Measurements from ENCODE around the gene LRR1.
A peak's percentile ranks its signal among the peaks of the same experiment; 100 is the strongest.
"Not testable (repeated sequence)": the region's sequence is repeated elsewhere in the genome, so short reads cannot be mapped to it uniquely, and the experiment has no call there.

LRR1 gene

DNA sequence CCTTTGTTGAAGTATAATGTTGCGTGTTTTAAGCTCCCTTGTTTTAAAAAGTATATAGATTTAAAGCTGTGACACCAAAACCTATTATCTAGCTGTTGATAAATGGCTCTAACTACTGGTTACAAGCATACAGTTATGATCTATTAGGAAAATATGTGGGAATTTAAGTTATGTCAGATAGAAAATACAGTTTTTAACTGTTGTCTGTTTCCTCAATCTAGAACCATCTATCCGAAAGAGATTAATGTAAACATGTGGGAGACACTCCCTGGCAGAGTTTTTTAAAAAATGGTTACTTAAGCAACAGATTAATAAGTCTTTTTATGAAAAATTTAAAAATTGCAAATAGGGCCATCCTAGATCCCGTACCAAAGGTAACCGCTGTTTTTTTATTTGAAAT lies 13.5 kb downstream of the LRR1 start:
- H3K36me3 Mint-ChIP-seq (ENCODE audit: low read depth), result peaks cover 83% of the 10 kb centered on the region
- H3K27me3 Mint-ChIP-seq, result no peaks in the 10 kb centered on the region
- H3K9me3 Mint-ChIP-seq, result no peaks in the 10 kb centered on the region
- DNase-seq, result no peak
- H3K4me1 Mint-ChIP-seq (ENCODE audit: low read depth), result peaks cover 22% of the 10 kb centered on the region
- H3K27ac Mint-ChIP-seq, result no peak overlapping the region
- H3K4me3 Mint-ChIP-seq, result no peak overlapping the region

GRCh38 chr14:49612671-49613070 lies 13.9 kb downstream of the LRR1 start:
- Mint-ChIP-seq H3K4me1 (ENCODE audit: low read depth) (peaks cover 26% of the 10 kb centered on the region), H3K4me3 (no peak overlapping the region), H3K9me3 (no peaks in the 10 kb centered on the region), H3K36me3 (ENCODE audit: low read depth) (peaks cover 83% of the 10 kb centered on the region), H3K27me3 (no peaks in the 10 kb centered on the region), H3K27ac (no peak overlapping the region)
- no peak for DNase-seq

- Mint-ChIP-seq H3K9me3 (no peaks in the 10 kb centered on the region), H3K36me3 (ENCODE audit: low read depth) (peaks cover 87% of the 10 kb centered on the region), H3K4me3 (no peak overlapping the region), H3K4me1 (ENCODE audit: low read depth) (peaks cover 36% of the 10 kb centered on the region), H3K27ac (no peak overlapping the region), H3K27me3 (no peaks in the 10 kb centered on the region)
- no peak for DNase-seq
Observed at GRCh38 chr14:49614196-49614595, 15.5 kb downstream of the LRR1 start.

GRCh38 chr14:49615776-49616175 lies 17.0 kb downstream of the LRR1 start:
- Mint-ChIP-seq H3K4me1 (ENCODE audit: low read depth) (peaks cover 39% of the 10 kb centered on the region), H3K27ac (peak overlapping the region; percentile 68), H3K27me3 (no peaks in the 10 kb centered on the region), H3K36me3 (ENCODE audit: low read depth) (peaks cover 88% of the 10 kb centered on the region), H3K4me3 (no peak overlapping the region), H3K9me3 (no peaks in the 10 kb centered on the region)
- DNase-seq, result no peak

- Mint-ChIP-seq H3K9me3 (no peaks in the 10 kb centered on the region), H3K36me3 (ENCODE audit: low read depth) (peaks cover 87% of the 10 kb centered on the region), H3K27ac (peak overlapping the region; percentile 99), H3K4me1 (ENCODE audit: low read depth) (peaks cover 46% of the 10 kb centered on the region), H3K27me3 (no peaks in the 10 kb centered on the region), H3K4me3 (peak overlapping the region; percentile 99)
- DNase-seq, result no peak
Observed at GRCh38 chr14:49617852-49618519, 19.2 kb downstream of the LRR1 start.

DNA sequence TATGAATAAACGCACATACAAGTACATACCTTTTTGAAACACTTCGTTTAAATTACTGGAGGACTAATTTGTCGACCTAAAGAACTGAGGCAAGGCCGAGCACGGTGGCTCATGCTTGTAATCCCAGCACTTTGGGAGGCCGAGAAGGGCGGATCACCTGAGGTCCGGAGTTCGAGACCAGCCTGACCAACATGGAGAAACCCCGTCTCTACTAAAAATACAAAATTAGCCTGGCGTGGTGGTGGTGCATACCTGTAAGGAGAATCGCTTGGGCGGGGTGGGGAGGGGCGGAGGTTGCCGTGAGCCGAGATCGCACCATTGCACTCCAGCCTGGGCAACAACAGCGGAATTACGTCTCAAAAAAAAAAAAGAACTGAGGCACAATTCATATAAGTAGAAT lies 20.5 kb downstream of the LRR1 start:
- H3K27me3 Mint-ChIP-seq, H3K9me3 Mint-ChIP-seq, DNase-seq: not testable (repeated sequence)
- Mint-ChIP-seq H3K4me1 (ENCODE audit: low read depth) (peaks cover 59% of the 10 kb centered on the region), H3K27ac (peak overlapping the region; percentile 99), H3K36me3 (ENCODE audit: low read depth) (peaks cover 94% of the 10 kb centered on the region), H3K4me3 (peak overlapping the region; percentile 99)

GRCh38 chr14:49619730-49620129 lies 21.0 kb downstream of the LRR1 start:
- Mint-ChIP-seq H3K4me3 (peak overlapping the region; percentile 99), H3K27ac (peak overlapping the region; percentile 99), H3K9me3 (no peaks in the 10 kb centered on the region), H3K27me3 (no peaks in the 10 kb centered on the region), H3K4me1 (ENCODE audit: low read depth) (peaks cover 62% of the 10 kb centered on the region), H3K36me3 (ENCODE audit: low read depth) (peaks cover 94% of the 10 kb centered on the region)
- DNase-seq, result no peak

- peak; percentile 97 for DNase-seq
- peak within 1 kb of the TSS; percentile 99 for H3K27ac Mint-ChIP-seq
- H3K4me1 Mint-ChIP-seq (ENCODE audit: low read depth), result peaks cover 66% of the 10 kb centered on the region
- no peaks in the 10 kb centered on the region for H3K27me3 Mint-ChIP-seq
- H3K36me3 Mint-ChIP-seq (ENCODE audit: low read depth), result peaks cover 93% of the 10 kb centered on the region
- H3K4me3 Mint-ChIP-seq, result peak within 1 kb of the TSS; percentile 99
- no peaks in the 10 kb centered on the region for H3K9me3 Mint-ChIP-seq
Observed at GRCh38 chr14:49620182-49621113, 21.7 kb downstream of the LRR1 start, which contains the start of the genes MGAT2 and RPL36AL. Gene MGAT2, plus strand, starts transcription at chr14:49620799. Its CDS starts 470 bp downstream, at chr14:49621269. Gene RPL36AL, minus strand, starts transcription at chr14:49620626. Its CDS starts 1,522 bp downstream, at chr14:49619104.

GRCh38 chr14:49621114-49621881 lies 22.6 kb downstream of the LRR1 start:
- no peaks in the 10 kb centered on the region for H3K27me3 Mint-ChIP-seq
- peaks cover 92% of the 10 kb centered on the region for H3K36me3 Mint-ChIP-seq (ENCODE audit: low read depth)
- no peak for DNase-seq
- H3K9me3 Mint-ChIP-seq, result no peaks in the 10 kb centered on the region
- peak overlapping the region; percentile 99 for H3K27ac Mint-ChIP-seq
- peak overlapping the region; percentile 99 for H3K4me3 Mint-ChIP-seq
- peaks cover 67% of the 10 kb centered on the region for H3K4me1 Mint-ChIP-seq (ENCODE audit: low read depth)

DNA sequence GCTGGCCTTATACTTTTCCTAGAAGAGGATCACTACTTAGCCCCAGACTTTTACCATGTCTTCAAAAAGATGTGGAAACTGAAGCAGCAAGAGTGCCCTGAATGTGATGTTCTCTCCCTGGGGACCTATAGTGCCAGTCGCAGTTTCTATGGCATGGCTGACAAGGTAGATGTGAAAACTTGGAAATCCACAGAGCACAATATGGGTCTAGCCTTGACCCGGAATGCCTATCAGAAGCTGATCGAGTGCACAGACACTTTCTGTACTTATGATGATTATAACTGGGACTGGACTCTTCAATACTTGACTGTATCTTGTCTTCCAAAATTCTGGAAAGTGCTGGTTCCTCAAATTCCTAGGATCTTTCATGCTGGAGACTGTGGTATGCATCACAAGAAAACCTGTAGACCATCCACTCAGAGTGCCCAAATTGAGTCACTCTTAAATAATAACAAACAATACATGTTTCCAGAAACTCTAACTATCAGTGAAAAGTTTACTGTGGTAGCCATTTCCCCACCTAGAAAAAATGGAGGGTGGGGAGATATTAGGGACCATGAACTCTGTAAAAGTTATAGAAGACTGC lies 23.4 kb downstream of the LRR1 start:
- Mint-ChIP-seq H3K4me3 (peak overlapping the region; percentile 99), H3K36me3 (ENCODE audit: low read depth) (peaks cover 91% of the 10 kb centered on the region), H3K27me3 (no peaks in the 10 kb centered on the region), H3K4me1 (ENCODE audit: low read depth) (peaks cover 67% of the 10 kb centered on the region), H3K9me3 (no peaks in the 10 kb centered on the region), H3K27ac (peak overlapping the region; percentile 99)
- DNase-seq, result no peak

DNA sequence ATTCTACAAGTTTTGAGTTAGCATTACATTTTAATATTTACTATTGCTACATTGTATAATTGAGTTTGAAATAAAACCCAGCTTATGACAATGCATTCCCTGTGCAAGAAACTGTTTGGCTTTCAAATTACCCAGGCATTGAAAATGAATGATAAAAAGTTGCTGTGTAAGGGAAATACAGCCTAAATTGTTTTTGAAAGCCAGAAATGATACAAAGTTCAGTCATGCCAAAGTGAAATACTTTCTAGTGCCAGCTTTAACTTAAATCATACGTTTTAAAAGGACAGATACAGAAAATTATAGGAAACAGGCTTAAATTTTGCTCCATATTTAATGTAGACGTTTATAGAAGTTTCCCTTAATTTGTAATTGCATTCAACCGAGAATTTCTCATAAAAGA lies 24.6 kb downstream of the LRR1 start:
- no peaks in the 10 kb centered on the region for H3K27me3 Mint-ChIP-seq
- no peaks in the 10 kb centered on the region for H3K9me3 Mint-ChIP-seq
- peak overlapping the region; percentile 99 for H3K4me3 Mint-ChIP-seq
- H3K27ac Mint-ChIP-seq, result peak overlapping the region; percentile 99
- H3K4me1 Mint-ChIP-seq (ENCODE audit: low read depth), result peaks cover 63% of the 10 kb centered on the region
- DNase-seq, result no peak
- peaks cover 90% of the 10 kb centered on the region for H3K36me3 Mint-ChIP-seq (ENCODE audit: low read depth)

DNA sequence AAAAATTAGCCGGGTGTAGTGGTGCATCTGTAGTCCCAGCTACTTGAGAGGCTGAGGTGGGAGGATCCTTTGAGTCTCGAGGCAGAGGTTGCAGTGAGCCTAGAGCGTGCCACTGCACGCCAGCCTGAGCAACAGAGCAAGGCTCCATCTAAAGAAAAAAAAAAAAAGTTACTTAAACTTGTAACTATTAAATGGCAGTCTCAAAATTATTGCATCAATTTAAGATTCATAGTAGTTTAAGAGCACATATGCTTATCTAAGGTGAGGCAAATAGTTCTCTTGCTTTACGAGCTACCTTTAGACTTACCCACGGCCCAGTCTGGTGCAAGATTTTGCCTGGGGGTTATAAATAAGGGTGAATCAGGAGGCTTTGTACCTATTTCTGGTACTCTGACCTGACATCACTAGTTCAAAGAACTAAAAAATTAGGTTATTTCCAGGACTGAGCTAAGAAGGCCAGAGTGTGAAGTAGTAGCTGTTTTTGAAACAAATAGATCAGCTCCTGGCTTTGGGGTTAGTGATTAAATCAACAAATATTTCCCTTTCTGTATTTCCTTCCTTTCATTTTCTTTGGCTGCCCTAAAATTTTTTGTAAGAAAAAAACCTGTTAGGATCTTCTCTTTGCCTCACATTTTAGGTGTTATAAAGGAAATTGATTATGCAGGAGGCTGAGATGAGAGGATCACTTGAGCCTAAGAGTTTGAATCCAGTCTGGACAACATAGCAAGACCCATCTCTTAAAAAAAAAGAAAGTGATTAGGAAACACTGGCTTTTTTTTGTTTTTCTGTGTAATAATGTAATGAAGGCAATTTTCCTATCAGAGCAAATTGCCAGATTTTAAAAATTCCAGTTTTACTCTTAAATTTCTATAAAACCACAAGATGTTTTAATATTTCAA lies 25.4 kb downstream of the LRR1 start:
- peak overlapping the region; percentile 99 for H3K27ac Mint-ChIP-seq
- peaks cover 86% of the 10 kb centered on the region for H3K36me3 Mint-ChIP-seq (ENCODE audit: low read depth)
- no peaks in the 10 kb centered on the region for H3K9me3 Mint-ChIP-seq
- no peaks in the 10 kb centered on the region for H3K27me3 Mint-ChIP-seq
- peaks cover 63% of the 10 kb centered on the region for H3K4me1 Mint-ChIP-seq (ENCODE audit: low read depth)
- no peak for DNase-seq
- peak overlapping the region; percentile 99 for H3K4me3 Mint-ChIP-seq

Measured in activated T-cell treated with anti-CD3 and anti-CD28 coated beads, Interleukin-2, amount 50 U/mL, for 24 hours (primary cell).